Upper lobe of left lung (tissue), 6 donors: Measurements from ENCODE around the gene ADAMTS3. TPM values are rescaled to one million over a fixed set of nuclear protein-coding genes. Genes with fewer than 3 reads are reported as not detected.

ENCODE experiments used
- ATAC-seq, 2 donors: fragments of 200-7000 bp; cut with Tn5 transposase; one replicate each; pipeline ENCODE4 v1.9.1; 2022; ENCODE audit warnings: mild to moderate bottlenecking in 2 of 2, moderate library complexity in 2 of 2; ENCODE audit not compliant: low FRiP score in 2 of 2
- DNase-seq, 2 donors: peaks; one replicate each; pipeline ENCODE4 v3.0.0-alpha.2; 2019 to 2020
- H3K27ac ChIP-seq, 4 donors: fragments of 200-600 bp; sonication (generic); one replicate each; pipeline ENCODE4 v1.5.1; 2016 to 2019
- H3K27me3 ChIP-seq, 4 donors: fragments of 200-600 bp; sonication (generic); one replicate each; pipeline ENCODE4 v1.5.1; 2017 to 2019
- H3K36me3 ChIP-seq, 4 donors: fragments of 200-600 bp; sonication (generic); one replicate each; pipeline ENCODE4 v1.5.1; 2016 to 2019
- H3K4me1 ChIP-seq, 4 donors: fragments of 200-600 bp; sonication (generic); one replicate each; pipeline ENCODE4 v1.5.1; 2018 to 2019
- H3K4me3 ChIP-seq, 4 donors: fragments of 200-600 bp; sonication (generic); one replicate each; pipeline ENCODE4 v1.5.1; 2017 to 2019; ENCODE audit warnings: mild to moderate bottlenecking in 2 of 4, moderate library complexity in 1 of 4
- H3K9me3 ChIP-seq, 4 donors: fragments of 200-600 bp; sonication (generic); one replicate each; pipeline ENCODE4 v1.5.1; 2018 to 2019
- CTCF ChIP-seq, 6 experiments: fragments of 450-650 bp in 4 of 6; fragments of 200-600 bp in 2 of 6; sonication (generic) in 2 of 6; IDR thresholded peaks; one replicate each; pipeline ENCODE4 v1.5.1; 2016 to 2019; ENCODE audit warnings: antibody characterized with exemption in 6 of 6
- EP300 ChIP-seq, 4 donors: sonication (generic); formaldehyde crosslinking; IDR thresholded peaks; one replicate each; pipeline ENCODE4 v1.5.1; 2017; ENCODE audit warnings: antibody characterized with exemption in 4 of 4, control low read depth in 2 of 4
- POLR2A ChIP-seq, 4 donors: fragments of 450-650 bp; IDR thresholded peaks; one replicate each; pipeline ENCODE4 v1.5.1; 2016 to 2017; ENCODE audit warnings: antibody characterized with exemption in 4 of 4, mild to moderate bottlenecking in 2 of 4
- POLR2AphosphoS5 ChIP-seq, 2 donors: sonication (generic); formaldehyde crosslinking; IDR thresholded peaks; one replicate each; pipeline ENCODE4 v1.5.1; 2017; ENCODE audit warnings: antibody characterized with exemption in 2 of 2
- WGBS, 2 donors: methylation state at CpG; one replicate each; pipeline ENCODE4 v1.1.5; 2017 to 2018; 5-methylcytosine and 5-hydroxymethylcytosine counted together
- total RNA-seq, 6 donors: library from RNA; depleted of rRNA in 4 of 6; stranded (reverse); fragments of >200 nt in 4 of 6; gene quantifications; one replicate each; pipeline versions ENCODE4 v1.1.0 to v1.2.1, GENCODE V29; 2016 to 2021
- donor health status: DM: no; HTN: no; CAD: no; lungs with moderate emphysema.
- donor health status: DM: no; HTN: yes; CAD: no; lungs with severe emphysema.

ADAMTS3 gene
- total RNA-seq, 6 donors from 2014 or later = 1.0 to 5.2 (median 2.3) TPM

GRCh38 chr4:72383439-72383838 is 185.6 kb downstream of the ADAMTS3 start:
- no peaks in the 10 kb centered on the region for H3K9me3 ChIP-seq
- no peak overlapping the region for H3K27ac ChIP-seq
- DNase-seq (no peak), ATAC-seq (no peak)
- 53 to 70% methylated on average over 3 of the region's 3 CpGs for WGBS, 2 donors
- H3K36me3 ChIP-seq = no peaks in the 10 kb centered on the region
- TF ChIP-seq CTCF (IDR thresholded peaks at IDR 0.05) (no peak), EP300 (IDR thresholded peaks at IDR 0.05) (no peak), POLR2AphosphoS5 (IDR thresholded peaks at IDR 0.05) (no peak), POLR2A (IDR thresholded peaks at IDR 0.05) (no peak)
- H3K4me3 ChIP-seq = no peak overlapping the region
- H3K27me3 ChIP-seq = no peaks in the 10 kb centered on the region
- no peaks in the 10 kb centered on the region for H3K4me1 ChIP-seq

DNA sequence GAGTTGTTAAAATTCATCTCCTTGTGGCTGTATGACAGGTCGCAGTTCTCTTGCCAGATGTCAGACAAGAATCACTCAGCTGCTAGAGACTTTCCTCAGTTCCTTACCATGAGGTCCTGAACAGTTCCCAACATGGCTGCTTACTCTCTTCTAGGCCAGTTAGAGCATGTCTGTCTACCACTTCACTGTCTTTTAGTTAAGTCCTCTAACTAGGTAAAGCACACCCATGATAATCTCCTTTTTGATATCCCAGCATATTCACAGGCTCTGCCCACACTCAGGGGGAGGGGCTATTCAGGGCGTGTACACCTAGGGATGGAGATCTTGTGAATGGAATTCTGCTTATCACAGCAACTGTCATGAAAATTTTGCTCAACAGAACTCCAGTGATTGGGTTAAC is 190.1 kb downstream of the ADAMTS3 start:
- Histone ChIP-seq H3K27me3 (no peaks in the 10 kb centered on the region), H3K36me3 (no peaks in the 10 kb centered on the region), H3K4me1 (peaks cover 0 to 4% (median 0%) of the 10 kb centered on the region in 4 donors), H3K9me3 (no peaks in the 10 kb centered on the region), H3K4me3 (no peak overlapping the region), H3K27ac (no peak overlapping the region)
- ATAC-seq (no peak), DNase-seq (no peak)
- WGBS, 2 donors = 88 to 95% methylated on average over 2 of the region's 2 CpGs
- TF ChIP-seq CTCF (IDR thresholded peaks at IDR 0.05) = no peak
- no peak for TF ChIP-seq POLR2A (IDR thresholded peaks at IDR 0.05)
- no peak for TF ChIP-seq POLR2AphosphoS5 (IDR thresholded peaks at IDR 0.05)
- TF ChIP-seq EP300 (IDR thresholded peaks at IDR 0.05) = no peak

GRCh38 chr4:72377491-72378194 is 191.4 kb downstream of the ADAMTS3 start:
- no peaks in the 10 kb centered on the region for H3K27me3 ChIP-seq
- 79 to 83% methylated on average over 5 of the region's 5 CpGs for WGBS, 2 donors
- no peak overlapping the region for H3K27ac ChIP-seq
- TF ChIP-seq POLR2A (IDR thresholded peaks at IDR 0.05) (no peak), POLR2AphosphoS5 (IDR thresholded peaks at IDR 0.05) (no peak), EP300 (IDR thresholded peaks at IDR 0.05) (no peak), CTCF (IDR thresholded peaks at IDR 0.05) (no peak)
- no peaks in the 10 kb centered on the region for H3K36me3 ChIP-seq
- DNase-seq (no peak), ATAC-seq (no peak)
- H3K9me3 ChIP-seq = no peaks in the 10 kb centered on the region
- no peak overlapping the region for H3K4me3 ChIP-seq
- peaks cover 0 to 4% (median 0%) of the 10 kb centered on the region in 4 donors for H3K4me1 ChIP-seq

GRCh38 chr4:72376901-72377300 is 192.1 kb downstream of the ADAMTS3 start:
- Histone ChIP-seq H3K4me3 (no peak overlapping the region), H3K4me1 (peaks cover 0 to 4% (median 0%) of the 10 kb centered on the region in 4 donors), H3K27me3 (no peaks in the 10 kb centered on the region), H3K27ac (no peak overlapping the region), H3K36me3 (no peaks in the 10 kb centered on the region), H3K9me3 (no peaks in the 10 kb centered on the region)
- no peak for ATAC-seq
- DNase-seq = no peak
- TF ChIP-seq EP300 (IDR thresholded peaks at IDR 0.05) = no peak
- TF ChIP-seq CTCF (IDR thresholded peaks at IDR 0.05) = no peak
- TF ChIP-seq POLR2AphosphoS5 (IDR thresholded peaks at IDR 0.05) = no peak
- TF ChIP-seq POLR2A (IDR thresholded peaks at IDR 0.05) = no peak
